ENCODE measurements around the gene GRIN2D.

- TF ChIP-seq CTCF (IDR thresholded peaks at IDR 0.05) = no peak
- no peak for TF ChIP-seq ZFX (IDR thresholded peaks at IDR 0.05; ENCODE audit: borderline replicate concordance)
These were observed 459 bp upstream of the GRIN2D start for GRCh38 chr19:48392860-48393558.

Measured in 22Rv1 (cell line).